GM21737 (cell line): ENCODE data around the gene PLXNA1.

ENCODE experiments used
- ATAC-seq: cut with Tn5 transposase; IDR thresholded peaks from one replicate; pipeline ENCODE4 v1.9.1; 2021; ENCODE audit warnings: mild to moderate bottlenecking, moderate library complexity; ENCODE audit not compliant: unreplicated experiment

The PLXNA1 gene

GRCh38 chr3:127015282-127016042 lies 32.5 kb downstream of the PLXNA1 start:
- no peak for ATAC-seq

GRCh38 chr3:127016043-127016343 lies 33.1 kb downstream of the PLXNA1 start:
- no peak for ATAC-seq

GRCh38 chr3:127016461-127016860 lies 33.5 kb downstream of the PLXNA1 start:
- ATAC-seq, result no peak

GRCh38 chr3:127017229-127017628 lies 34.3 kb downstream of the PLXNA1 start:
- ATAC-seq, result no peak

GRCh38 chr3:127017781-127018180 lies 34.9 kb downstream of the PLXNA1 start:
- no peak for ATAC-seq

- ATAC-seq, result no peak
Observed at GRCh38 chr3:127018306-127018828, 35.5 kb downstream of the PLXNA1 start.

GRCh38 chr3:127019449-127019848 lies 36.5 kb downstream of the PLXNA1 start:
- ATAC-seq, result no peak

GRCh38 chr3:127020543-127020942 lies 37.6 kb downstream of the PLXNA1 start:
- ATAC-seq, result no peak

GRCh38 chr3:127022849-127023248 lies 39.9 kb downstream of the PLXNA1 start:
- no peak for ATAC-seq

- ATAC-seq, result no peak
Observed at GRCh38 chr3:127025456-127025855, 42.5 kb downstream of the PLXNA1 start.

- no peak for ATAC-seq
Observed at GRCh38 chr3:127026036-127026435, 43.1 kb downstream of the PLXNA1 start.

GRCh38 chr3:127026661-127027060 lies 43.7 kb downstream of the PLXNA1 start:
- no peak for ATAC-seq

- ATAC-seq, result no peak
Observed at GRCh38 chr3:127027061-127027735, 44.3 kb downstream of the PLXNA1 start.

GRCh38 chr3:127027811-127028548 lies 45.1 kb downstream of the PLXNA1 start:
- no peak for ATAC-seq

- ATAC-seq, result no peak
Observed at GRCh38 chr3:127028781-127029657, 46.1 kb downstream of the PLXNA1 start.

- no peak for ATAC-seq
Observed at GRCh38 chr3:127029658-127030507, 47.0 kb downstream of the PLXNA1 start.

GRCh38 chr3:127030508-127031412 lies 47.8 kb downstream of the PLXNA1 start:
- no peak for ATAC-seq

- no peak for ATAC-seq
Observed at GRCh38 chr3:127031413-127031810, 48.5 kb downstream of the PLXNA1 start.

- ATAC-seq, result no peak
Observed at GRCh38 chr3:127031845-127032244, 48.9 kb downstream of the PLXNA1 start.
